ENCODE results near the gene SLC16A8.

DNA sequence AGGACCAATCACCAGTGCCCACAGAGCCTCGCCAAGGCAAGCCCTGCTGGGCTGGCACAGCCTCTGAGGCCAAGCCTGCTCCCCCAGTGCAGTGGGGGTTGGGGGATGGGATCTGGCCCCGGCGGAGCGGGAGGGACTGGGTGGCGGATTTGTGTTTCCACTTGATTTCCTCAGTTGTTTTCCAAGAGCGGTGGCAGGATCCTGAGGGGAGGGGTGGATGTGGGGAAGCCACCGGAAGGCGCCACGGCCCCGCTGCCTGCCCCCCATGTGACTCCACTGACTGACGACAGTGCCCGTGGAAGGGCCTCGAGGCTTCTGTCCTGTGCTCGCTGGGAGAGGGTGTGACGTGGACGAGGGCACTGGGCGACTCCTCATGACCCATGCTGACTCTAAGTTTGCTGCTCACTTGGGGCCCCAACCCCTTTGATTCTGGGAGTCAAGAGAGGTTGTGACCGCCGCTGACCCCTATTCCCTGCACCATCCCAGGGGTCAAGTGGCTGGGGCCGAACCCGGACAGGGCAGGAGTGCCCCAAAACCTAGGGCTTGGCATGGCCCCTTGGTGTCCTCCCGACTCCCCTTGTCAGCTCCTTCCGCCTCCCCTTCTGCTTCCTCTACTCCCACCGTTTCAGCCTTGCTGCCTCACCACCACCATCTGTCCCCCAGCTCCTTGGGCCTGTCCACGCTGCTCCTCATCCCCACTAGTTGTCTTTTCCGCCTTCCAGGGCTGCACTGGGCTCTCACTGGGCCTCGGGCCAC, 50.3 kb downstream of the SLC16A8 start:
- TF ChIP-seq, protein P1, sequence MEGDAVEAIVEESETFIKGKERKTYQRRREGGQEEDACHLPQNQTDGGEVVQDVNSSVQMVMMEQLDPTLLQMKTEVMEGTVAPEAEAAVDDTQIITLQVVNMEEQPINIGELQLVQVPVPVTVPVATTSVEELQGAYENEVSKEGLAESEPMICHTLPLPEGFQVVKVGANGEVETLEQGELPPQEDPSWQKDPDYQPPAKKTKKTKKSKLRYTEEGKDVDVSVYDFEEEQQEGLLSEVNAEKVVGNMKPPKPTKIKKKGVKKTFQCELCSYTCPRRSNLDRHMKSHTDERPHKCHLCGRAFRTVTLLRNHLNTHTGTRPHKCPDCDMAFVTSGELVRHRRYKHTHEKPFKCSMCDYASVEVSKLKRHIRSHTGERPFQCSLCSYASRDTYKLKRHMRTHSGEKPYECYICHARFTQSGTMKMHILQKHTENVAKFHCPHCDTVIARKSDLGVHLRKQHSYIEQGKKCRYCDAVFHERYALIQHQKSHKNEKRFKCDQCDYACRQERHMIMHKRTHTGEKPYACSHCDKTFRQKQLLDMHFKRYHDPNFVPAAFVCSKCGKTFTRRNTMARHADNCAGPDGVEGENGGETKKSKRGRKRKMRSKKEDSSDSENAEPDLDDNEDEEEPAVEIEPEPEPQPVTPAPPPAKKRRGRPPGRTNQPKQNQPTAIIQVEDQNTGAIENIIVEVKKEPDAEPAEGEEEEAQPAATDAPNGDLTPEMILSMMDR (conservative IDR thresholded peaks at IDR 0.05; ENCODE audit: low read depth in 2 of 2), result no peak
- TF ChIP-seq POLR2AphosphoS5 (IDR thresholded peaks at IDR 0.05; ENCODE audit: low read depth), result no peak
